Measurements from ENCODE around the gene ABHD18. TPM values are rescaled to one million over a fixed set of nuclear protein-coding genes. Genes with fewer than 3 reads are reported as not detected.

Gene ABHD18
- total RNA-seq, 2 experiments from 2014 or later, result 22.2 to 22.6 TPM

DNA sequence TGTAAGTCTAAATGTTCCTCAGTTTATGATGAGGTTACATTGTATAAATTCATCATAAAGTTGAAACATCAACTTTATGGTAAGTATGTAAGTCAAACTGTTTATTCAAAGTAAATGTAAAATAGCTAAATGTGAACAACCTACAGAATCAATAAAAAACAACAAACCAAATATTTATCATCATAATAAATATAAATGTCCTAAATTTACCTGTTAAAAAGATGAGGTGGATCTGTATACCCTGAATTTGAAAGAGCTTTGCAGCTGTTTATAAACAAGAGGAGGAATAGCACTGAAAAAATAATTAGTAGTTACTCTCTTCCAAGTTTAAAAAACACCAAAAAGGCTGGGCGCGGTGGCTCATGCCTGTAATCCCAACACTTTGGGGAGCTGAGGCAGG, 13.7 kb downstream of the ABHD18 start:
- H3K9me3 Mint-ChIP-seq, result no peaks in the 10 kb centered on the region
- ChIA-PET POLR2A (interaction anchor here (1.0 kb wide), 1 partner anchor 14 kb away, joined by 3 read pairs; the partner anchor contains the start of genes ABHD18 and MFSD8), CTCF (no interaction called here)
- H3K4me1 Mint-ChIP-seq (ENCODE audit: low read depth), result peaks cover 5% of the 10 kb centered on the region
- H3K27ac Mint-ChIP-seq, result no peak overlapping the region
- DNase-seq (no peak), ATAC-seq (no peak)
- intact Hi-C loops (cut with micrococcal nuclease), result no loop called here
- TF ChIP-seq, protein P1, sequence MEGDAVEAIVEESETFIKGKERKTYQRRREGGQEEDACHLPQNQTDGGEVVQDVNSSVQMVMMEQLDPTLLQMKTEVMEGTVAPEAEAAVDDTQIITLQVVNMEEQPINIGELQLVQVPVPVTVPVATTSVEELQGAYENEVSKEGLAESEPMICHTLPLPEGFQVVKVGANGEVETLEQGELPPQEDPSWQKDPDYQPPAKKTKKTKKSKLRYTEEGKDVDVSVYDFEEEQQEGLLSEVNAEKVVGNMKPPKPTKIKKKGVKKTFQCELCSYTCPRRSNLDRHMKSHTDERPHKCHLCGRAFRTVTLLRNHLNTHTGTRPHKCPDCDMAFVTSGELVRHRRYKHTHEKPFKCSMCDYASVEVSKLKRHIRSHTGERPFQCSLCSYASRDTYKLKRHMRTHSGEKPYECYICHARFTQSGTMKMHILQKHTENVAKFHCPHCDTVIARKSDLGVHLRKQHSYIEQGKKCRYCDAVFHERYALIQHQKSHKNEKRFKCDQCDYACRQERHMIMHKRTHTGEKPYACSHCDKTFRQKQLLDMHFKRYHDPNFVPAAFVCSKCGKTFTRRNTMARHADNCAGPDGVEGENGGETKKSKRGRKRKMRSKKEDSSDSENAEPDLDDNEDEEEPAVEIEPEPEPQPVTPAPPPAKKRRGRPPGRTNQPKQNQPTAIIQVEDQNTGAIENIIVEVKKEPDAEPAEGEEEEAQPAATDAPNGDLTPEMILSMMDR (IDR thresholded peaks at IDR 0.05), result no peak
- H3K36me3 Mint-ChIP-seq (ENCODE audit: low read depth), result peaks cover 13% of the 10 kb centered on the region
- no peaks in the 10 kb centered on the region for H3K27me3 Mint-ChIP-seq
- no peak overlapping the region for H3K4me3 Mint-ChIP-seq

DNA sequence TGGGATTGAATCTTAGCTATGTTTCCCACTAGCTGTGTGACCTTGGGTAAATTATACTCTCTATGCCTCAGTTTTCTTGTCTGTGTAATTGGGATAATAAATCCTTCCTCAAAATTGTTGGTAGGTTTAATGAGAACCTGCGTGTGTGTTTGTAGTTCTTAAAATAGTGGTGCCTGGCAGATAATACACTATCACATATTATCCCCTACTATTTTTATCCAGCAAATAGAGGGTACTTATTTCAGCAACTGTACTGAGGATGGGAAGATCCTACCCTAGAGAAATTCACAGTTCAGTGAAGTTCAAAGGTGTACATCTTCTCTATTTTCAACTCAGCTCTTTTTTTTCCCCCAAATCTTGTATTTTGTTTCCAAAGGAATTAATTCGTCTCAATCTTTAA, 17.2 kb downstream of the ABHD18 start:
- H3K4me1 Mint-ChIP-seq (ENCODE audit: low read depth), result no peaks in the 10 kb centered on the region
- H3K27ac Mint-ChIP-seq, result no peak overlapping the region
- no peaks in the 10 kb centered on the region for H3K9me3 Mint-ChIP-seq
- CTCF ChIA-PET, result no interaction called here
- intact Hi-C loops (cut with micrococcal nuclease), result no loop called here
- H3K27me3 Mint-ChIP-seq, result no peaks in the 10 kb centered on the region
- ATAC-seq (no peak), DNase-seq (no peak)
- no peak overlapping the region for H3K4me3 Mint-ChIP-seq
- TF ChIP-seq, protein P1 (IDR thresholded peaks at IDR 0.05), result no peak
- POLR2A ChIA-PET, result interaction anchor here (0.6 kb wide), 1 partner anchor 52 kb away, joined by 3 read pairs; no protein-coding TSS in a partner anchor
- H3K36me3 Mint-ChIP-seq (ENCODE audit: low read depth), result peaks cover 12% of the 10 kb centered on the region

DNA sequence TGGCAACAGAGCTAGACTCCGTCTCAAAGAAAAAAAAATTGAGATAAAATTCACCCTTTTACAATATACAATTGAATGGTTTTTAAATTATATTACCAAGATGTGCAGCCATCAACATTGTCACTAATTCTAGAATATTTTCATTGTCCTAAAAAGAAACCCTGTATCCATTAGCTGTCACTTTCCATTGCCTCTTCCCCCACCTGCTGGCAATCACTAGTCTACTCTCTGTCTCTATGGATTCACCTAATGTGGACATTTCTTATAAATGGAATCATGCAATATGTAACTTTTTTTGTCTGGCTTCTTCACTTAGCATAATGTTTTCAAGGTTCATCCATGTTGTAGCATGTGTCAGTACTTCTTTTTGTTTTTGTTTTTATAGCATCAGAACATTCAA, 20.8 kb downstream of the ABHD18 start:
- no peaks in the 10 kb centered on the region for H3K9me3 Mint-ChIP-seq
- no peaks in the 10 kb centered on the region for H3K27me3 Mint-ChIP-seq
- H3K4me1 Mint-ChIP-seq (ENCODE audit: low read depth), result no peaks in the 10 kb centered on the region
- H3K27ac Mint-ChIP-seq, result no peak overlapping the region
- POLR2A ChIA-PET, result no interaction called here
- intact Hi-C loops (cut with micrococcal nuclease), result no loop called here
- peaks cover 18% of the 10 kb centered on the region for H3K36me3 Mint-ChIP-seq (ENCODE audit: low read depth)
- DNase-seq, result no peak
- no peak overlapping the region for H3K4me3 Mint-ChIP-seq
- TF ChIP-seq, protein P1 (IDR thresholded peaks at IDR 0.05), result no peak
- no peak for ATAC-seq
- CTCF ChIA-PET, result interaction anchor here (0.7 kb wide), 1 partner anchor 58 kb away, joined by 3 read pairs; no protein-coding TSS in a partner anchor

DNA sequence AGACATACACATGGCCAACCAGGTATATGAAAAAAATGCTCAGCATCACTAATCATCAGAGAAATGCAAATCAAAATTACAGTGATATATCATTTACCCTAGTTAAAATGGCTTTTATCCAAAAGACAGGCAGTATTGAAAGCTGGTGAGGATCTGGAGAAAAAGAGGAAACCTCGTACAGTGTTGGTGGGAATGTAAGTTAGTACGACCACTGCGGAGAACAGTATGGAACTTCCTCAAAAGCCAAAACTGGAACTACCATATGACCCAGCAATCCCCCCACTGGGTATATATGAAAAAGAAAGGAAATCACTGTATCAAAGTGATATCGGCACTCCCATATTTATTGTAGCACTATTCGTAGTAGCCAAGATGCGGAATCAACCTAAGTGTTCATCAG, 23.4 kb downstream of the ABHD18 start:
- Mint-ChIP-seq H3K4me1 (ENCODE audit: low read depth) (peaks cover 5% of the 10 kb centered on the region), H3K36me3 (ENCODE audit: low read depth) (peaks cover 22% of the 10 kb centered on the region), H3K9me3 (no peaks in the 10 kb centered on the region), H3K4me3 (no peak overlapping the region), H3K27me3 (no peaks in the 10 kb centered on the region), H3K27ac (no peak overlapping the region)
- POLR2A ChIA-PET, result no interaction called here
- DNase-seq (no peak), ATAC-seq (no peak)
- CTCF ChIA-PET, result no interaction called here
- TF ChIP-seq, protein P1 (IDR thresholded peaks at IDR 0.05), result no peak
- intact Hi-C loops (cut with micrococcal nuclease), result no loop called here

DNA sequence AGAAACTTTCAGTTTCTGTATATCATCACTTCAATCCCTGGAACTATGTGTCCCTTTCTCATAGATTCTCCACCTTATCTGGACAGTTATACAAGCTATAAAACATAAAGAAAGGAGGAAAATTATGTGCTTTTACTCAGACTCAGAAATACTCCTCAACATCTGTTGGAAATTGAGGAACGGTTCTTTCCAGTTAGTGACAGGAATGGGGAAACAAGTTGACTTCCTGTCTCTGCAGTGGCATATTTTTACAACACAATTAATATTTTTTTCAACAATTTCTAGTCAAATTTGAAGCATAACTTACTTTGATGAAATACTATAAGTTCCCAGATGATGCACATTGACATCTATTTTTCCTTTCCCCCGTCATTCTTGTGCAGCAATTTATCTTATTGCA, 27.9 kb downstream of the ABHD18 start:
- Mint-ChIP-seq H3K27ac (no peak overlapping the region), H3K4me3 (no peak overlapping the region), H3K4me1 (ENCODE audit: low read depth) (peaks cover 18% of the 10 kb centered on the region), H3K27me3 (no peaks in the 10 kb centered on the region), H3K9me3 (peaks cover 3% of the 10 kb centered on the region), H3K36me3 (ENCODE audit: low read depth) (peaks cover 36% of the 10 kb centered on the region)
- intact Hi-C loops (cut with micrococcal nuclease), result no loop called here
- ATAC-seq (no peak), DNase-seq (no peak)
- POLR2A ChIA-PET, result interaction anchor here (1.2 kb wide), 1 partner anchor 19 kb away, joined by 3 read pairs; no protein-coding TSS in a partner anchor
- TF ChIP-seq, protein P1 (IDR thresholded peaks at IDR 0.05), result no peak
- CTCF ChIA-PET, result no interaction called here
